Hematopoietic multipotent progenitor cell treated with erythropoietin and hydrocortisone succinate and interleukin-3 and kit ligand, for 8 days (in vitro differentiated cells): ENCODE measurements around the gene RALGPS1.

ENCODE experiments used
- DNase-seq: peaks from one replicate; pipeline ENCODE4 v3.0.0-alpha.2; 2015

RALGPS1 gene

DNA sequence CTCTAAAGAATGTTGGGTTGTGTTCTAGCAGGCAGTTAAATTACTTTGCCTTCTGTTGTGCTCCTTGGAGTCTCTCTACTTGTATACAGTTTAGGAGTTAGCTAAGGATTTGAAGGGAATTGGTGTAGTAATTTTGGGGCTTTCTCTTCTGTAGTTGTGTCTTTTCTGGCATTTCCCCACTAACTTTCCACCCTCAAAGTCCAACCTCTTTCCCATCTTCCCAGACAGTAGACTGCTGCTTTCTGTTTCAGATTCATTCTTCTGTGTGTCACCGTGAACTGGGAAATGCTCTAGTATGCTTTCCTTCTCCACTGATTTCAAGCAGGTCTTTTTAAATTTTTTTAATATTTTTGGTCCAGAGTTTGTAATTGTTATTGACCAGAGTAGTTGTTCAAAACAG, 212.4 kb downstream of the RALGPS1 start:
- no peak for DNase-seq

GRCh38 chr9:127128341-127129072, 213.9 kb downstream of the RALGPS1 start:
- DNase-seq: no peak

- DNase-seq: no peak
These were observed 214.6 kb downstream of the RALGPS1 start for GRCh38 chr9:127129073-127129717.

GRCh38 chr9:127129718-127130085, 215.1 kb downstream of the RALGPS1 start:
- DNase-seq: no peak

DNA sequence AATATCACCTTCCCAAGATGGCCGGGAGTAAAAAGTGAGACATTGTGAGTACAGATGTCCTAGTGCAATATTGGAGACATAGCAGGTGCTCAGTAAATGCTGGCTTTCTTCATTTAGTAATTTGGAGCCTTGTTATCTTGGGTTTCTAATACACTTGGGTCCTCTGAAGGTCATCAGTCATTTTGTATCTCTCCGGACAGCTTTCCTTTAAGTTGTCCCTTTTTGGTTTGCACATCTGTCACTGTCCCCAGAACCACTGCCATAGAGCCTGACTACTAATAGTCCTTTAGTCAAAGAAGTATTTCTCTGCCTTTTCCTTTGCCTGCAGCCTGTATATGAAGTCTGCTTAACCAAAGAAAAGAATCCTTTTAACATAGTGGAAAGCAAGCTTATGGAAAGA, 215.7 kb downstream of the RALGPS1 start:
- DNase-seq: no peak

GRCh38 chr9:127130661-127131538, 216.3 kb downstream of the RALGPS1 start:
- DNase-seq: peak; percentile 15

- DNase-seq: no peak
These were observed 217.3 kb downstream of the RALGPS1 start for GRCh38 chr9:127131871-127132270.

GRCh38 chr9:127132375-127132774, 217.8 kb downstream of the RALGPS1 start:
- DNase-seq: no peak

- DNase-seq: no peak
These were observed 218.5 kb downstream of the RALGPS1 start for GRCh38 chr9:127132921-127133647.

DNA sequence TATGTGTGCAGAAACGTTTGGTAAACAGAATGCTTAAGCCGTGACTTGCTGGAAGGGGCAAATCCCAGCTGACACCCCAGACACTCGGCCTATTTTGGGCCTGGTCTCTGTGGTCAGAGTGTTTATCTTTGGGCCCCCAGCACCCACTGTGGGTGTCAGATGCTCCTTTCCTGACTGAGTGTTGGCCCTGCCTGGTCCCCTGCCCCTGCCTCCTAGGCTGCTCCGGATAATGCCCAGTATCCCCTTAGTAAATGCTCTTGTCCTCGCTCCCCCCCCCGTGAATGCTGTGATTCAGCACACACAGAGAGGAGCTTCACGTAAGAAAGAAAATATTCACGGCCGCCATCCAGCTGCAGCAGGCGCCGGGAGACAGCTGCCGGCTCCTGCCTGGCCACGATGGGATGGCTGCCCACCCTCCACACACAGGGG, 219.2 kb downstream of the RALGPS1 start:
- no peak for DNase-seq

- DNase-seq: no peak
These were observed 220.6 kb downstream of the RALGPS1 start for GRCh38 chr9:127135056-127135745.

DNA sequence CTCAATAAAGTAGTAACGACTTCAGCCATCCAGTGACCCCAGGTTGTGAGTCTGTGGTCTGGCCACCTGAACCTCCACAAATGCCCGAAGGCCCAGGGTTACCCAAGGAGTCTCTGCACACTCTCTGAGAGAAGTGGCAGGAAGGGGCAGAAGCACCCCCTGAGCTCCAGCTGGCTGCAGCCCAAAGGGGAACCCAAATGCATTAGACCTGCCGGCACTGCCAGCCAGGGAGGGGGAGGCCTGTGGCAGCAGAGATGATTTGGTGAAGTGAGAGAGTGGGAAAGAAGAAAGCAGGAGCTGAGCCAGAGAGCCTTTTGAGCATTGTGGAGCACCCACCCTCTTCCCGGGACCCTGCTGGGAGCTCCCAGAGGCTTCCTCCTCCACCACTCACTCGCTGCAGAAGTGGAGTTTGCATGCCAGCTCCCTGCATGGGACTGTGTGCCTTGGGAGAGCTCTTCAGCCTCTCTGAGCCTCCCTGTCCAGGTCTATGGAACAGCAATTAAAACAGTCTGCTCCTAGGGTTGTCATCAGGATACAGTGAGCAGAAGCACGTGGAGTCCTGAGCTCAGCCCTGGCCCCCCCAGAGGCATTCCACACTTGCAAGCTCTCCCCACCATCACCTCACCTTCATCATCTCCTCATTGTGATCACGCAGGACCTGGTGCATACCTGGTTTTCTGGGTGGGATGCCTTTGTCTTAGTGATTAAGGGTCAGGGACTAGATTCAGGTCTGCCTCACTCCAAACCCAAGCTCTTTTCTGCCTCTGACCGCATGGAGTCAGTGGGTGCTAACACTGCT, 221.7 kb downstream of the RALGPS1 start:
- no peak for DNase-seq

DNA sequence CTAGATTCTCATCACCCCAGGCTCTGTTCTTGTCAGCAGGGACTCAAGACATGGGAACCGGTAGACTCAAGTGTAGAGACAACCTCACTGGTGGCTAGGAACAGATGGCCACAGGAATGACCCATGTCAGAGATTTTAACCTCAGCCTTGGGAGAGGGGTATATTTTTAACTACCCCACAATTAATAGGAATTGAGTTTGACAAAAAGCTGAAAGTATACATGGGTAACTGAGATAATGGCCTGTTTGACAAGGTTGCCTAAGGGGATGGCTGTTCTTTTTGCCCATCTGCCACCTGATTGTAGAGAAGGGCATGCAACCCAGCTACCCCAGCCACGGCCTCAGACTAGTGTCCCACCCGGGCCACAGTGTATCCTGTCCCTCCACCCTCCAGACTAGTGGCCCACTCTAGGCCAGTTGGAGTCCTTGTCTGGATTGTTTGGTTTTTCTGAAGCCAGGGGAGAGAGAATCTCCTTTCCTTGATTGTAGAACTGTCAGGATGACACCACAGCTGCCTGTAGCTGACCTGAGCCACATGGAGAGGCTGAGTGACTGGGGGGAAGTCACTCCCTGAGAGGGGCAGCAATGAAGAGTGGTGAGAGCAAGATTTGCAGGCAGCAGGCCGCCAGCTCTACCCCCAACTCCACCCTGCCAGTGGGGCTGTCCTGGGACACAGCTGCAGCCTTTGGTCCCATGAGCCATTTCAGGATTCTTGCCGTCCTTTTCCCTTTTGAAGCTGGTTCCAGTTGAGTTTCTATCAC, 222.5 kb downstream of the RALGPS1 start:
- no peak for DNase-seq

- DNase-seq: no peak
These were observed 223.2 kb downstream of the RALGPS1 start for GRCh38 chr9:127137640-127138360.

DNA sequence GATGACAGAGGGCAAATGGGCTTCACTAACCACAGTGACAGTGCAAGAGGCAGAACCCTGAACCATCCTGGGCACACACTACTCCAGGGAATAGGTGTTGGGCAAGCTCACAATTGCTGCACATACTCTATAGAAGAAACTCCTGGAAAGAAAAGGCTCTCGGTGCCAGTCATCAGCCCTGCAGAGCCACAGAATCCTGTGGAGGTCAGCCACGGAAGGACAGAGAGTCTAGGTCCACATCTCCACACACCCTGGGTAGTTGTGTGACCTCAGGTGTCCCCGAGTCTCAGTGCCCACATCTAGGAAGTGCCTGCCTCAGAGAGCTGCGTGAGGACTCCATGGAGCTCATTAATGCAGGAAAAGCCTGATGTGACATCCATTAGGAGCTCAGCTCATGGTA, 223.9 kb downstream of the RALGPS1 start:
- no peak for DNase-seq

DNA sequence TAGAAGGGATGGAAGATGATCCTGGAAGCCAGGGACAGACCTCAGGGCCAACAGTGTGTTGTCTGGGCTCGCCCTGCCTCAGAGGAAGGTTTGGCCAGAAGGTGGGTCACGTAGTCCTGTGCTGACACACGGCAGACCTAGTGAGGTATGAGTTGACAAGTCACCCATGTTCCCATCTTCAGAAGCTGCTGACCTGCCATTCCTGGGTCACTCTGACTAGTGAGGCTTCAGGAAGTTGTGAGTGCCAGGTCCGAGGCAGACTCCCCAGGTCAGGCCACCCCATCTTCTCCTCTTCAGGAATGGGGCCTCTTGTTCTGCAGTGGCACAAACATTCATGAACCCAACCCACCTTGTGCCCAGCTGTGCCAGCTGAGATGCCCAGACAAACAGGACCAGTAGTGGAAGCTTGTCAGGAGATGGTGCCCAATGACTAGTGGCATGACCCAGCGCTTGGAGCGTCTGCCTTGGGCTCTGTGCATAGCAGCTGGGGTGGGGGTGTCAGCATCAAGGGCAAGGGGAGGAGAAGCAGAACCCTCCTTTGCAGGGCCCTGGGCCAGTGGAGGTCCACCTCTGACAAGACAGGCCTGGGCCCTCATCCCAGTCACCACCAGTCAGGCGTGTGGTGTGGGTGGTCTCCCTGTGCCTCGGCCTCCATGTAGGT, 224.6 kb downstream of the RALGPS1 start:
- no peak for DNase-seq

DNA sequence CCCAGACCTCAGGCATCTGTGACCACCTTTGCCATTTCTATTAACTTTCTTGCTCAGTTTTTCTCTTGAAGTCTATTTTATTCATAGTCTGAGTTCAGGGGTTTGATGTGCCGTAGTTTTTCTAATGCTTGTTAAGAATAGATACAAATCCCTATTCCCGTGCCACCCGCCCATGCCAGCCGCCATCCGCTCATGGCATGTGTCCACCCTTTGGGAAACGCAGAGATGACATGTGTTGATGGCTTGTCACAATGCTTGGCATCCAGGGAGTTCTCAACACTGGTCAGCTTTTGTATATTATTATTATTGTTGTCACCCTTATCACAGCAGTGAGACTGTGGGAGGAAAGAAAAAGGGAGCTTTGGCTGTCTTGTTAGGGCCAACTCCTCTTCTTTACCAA, 225.2 kb downstream of the RALGPS1 start:
- DNase-seq: no peak

DNA sequence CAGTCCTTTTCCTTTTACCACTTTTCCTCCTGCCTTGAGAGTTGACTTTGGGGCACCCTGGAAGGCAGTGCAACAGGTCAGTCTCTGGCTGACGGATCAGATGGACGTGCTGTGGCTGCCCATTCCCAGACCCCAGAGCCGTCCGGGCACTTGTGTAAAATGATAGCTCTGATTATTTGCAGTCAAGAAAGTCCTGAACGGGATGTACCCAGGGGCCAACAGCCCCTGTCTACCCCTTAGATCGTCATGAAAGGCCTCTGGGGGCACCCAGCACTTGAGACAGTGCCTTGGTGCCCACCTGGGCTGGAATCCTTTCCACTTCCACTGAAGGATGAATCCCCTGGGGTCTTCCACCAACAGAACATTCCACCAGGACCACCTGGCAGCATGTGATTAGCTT, 225.6 kb downstream of the RALGPS1 start:
- no peak for DNase-seq
